SK-N-SH treated with all-trans-retinoic acid at 6 μM for 48 hours (cell line): ENCODE data around the gene TMEM87A.

Experiments used
- ATAC-seq: fragments of 200-7000 bp; cut with Tn5 transposase; 3 replicates; pipeline ENCODE4 v1.9.1; 2020; ENCODE audit warnings: mild to moderate bottlenecking, moderate library complexity
- BACH2 ChIP-seq: fragments of 250-450 bp; sonication (Bioruptor Pico); IDR thresholded peaks from 2 replicates; pipeline ENCODE4 v1.9.0; 2021; ENCODE audit warnings: mild to moderate bottlenecking, borderline replicate concordance
- CSDC2 ChIP-seq: fragments of 250-450 bp; sonication (Bioruptor Pico); IDR thresholded peaks from 2 replicates; pipeline ENCODE4 v1.5.0; 2020; ENCODE audit warnings: mild to moderate bottlenecking, moderate library complexity
- ESRRG ChIP-seq: fragments of 250-450 bp; sonication (Bioruptor Pico); IDR thresholded peaks from 2 replicates; pipeline ENCODE4 v1.6.1; 2021; ENCODE audit warnings: mild to moderate bottlenecking
- GLIS3 ChIP-seq: fragments of 250-450 bp; sonication (Bioruptor Pico); IDR thresholded peaks from 2 replicates; pipeline ENCODE4 v1.5.0; 2020; ENCODE audit warnings: mild to moderate bottlenecking, moderate library complexity
- ISL1 ChIP-seq: fragments of 250-450 bp; sonication (Bioruptor Pico); IDR thresholded peaks from 2 replicates; pipeline ENCODE4 v2.1.2; 2022; ENCODE audit warnings: mild to moderate bottlenecking, moderate library complexity
- OSR1 ChIP-seq: fragments of 250-450 bp; sonication (Bioruptor Pico); IDR thresholded peaks from 2 replicates; pipeline ENCODE4 v1.8.0; 2022; ENCODE audit warnings: moderate library complexity, mild to moderate bottlenecking, inconsistent platforms
- PPARA ChIP-seq: fragments of 250-450 bp; sonication (Bioruptor Pico); IDR thresholded peaks from 2 replicates; pipeline ENCODE4 v1.5.0; 2020; ENCODE audit warnings: mild to moderate bottlenecking, borderline replicate concordance
- RARB ChIP-seq: fragments of 250-450 bp; sonication (Bioruptor Pico); IDR thresholded peaks from 2 replicates; pipeline ENCODE4 v1.8.0; 2021; ENCODE audit warnings: mild to moderate bottlenecking, moderate library complexity
- SNAI2 ChIP-seq: fragments of 250-450 bp; sonication (Bioruptor Pico); IDR thresholded peaks from 2 replicates; pipeline ENCODE4 v1.5.0; 2020; ENCODE audit warnings: mild to moderate bottlenecking, moderate library complexity
- TCF4 ChIP-seq: fragments of 250-450 bp; sonication (Bioruptor Pico); IDR thresholded peaks from 2 replicates; pipeline ENCODE4 v1.8.0; 2021; ENCODE audit warnings: mild to moderate bottlenecking, moderate library complexity, borderline replicate concordance
- ZFP3 ChIP-seq: fragments of 250-450 bp; sonication (Bioruptor Pico); IDR thresholded peaks from 2 replicates; pipeline ENCODE4 v1.5.0; 2020; ENCODE audit warnings: mild to moderate bottlenecking, moderate library complexity
- ZFP30 ChIP-seq: fragments of 450-650 bp; formaldehyde crosslinking; IDR thresholded peaks from 2 replicates; pipeline ENCODE4 v1.5.0; 2022; ENCODE audit warnings: mild to moderate bottlenecking, moderate library complexity
- ZNF565 ChIP-seq: fragments of 450-650 bp; formaldehyde crosslinking; conservative IDR thresholded peaks from 2 replicates; pipeline ENCODE4 v1.5.0; 2020; ENCODE audit warnings: low read depth, mild to moderate bottlenecking, moderate library complexity
- ZNF70 ChIP-seq: fragments of 450-650 bp; formaldehyde crosslinking; IDR thresholded peaks from 2 replicates; pipeline ENCODE4 v1.5.0; 2020; ENCODE audit warnings: mild to moderate bottlenecking, moderate library complexity
- TF ChIP-seq, protein P1 (sequence below): fragments of 250-450 bp; sonication (Bioruptor Pico); IDR thresholded peaks from 2 replicates; pipeline ENCODE4 v1.5.1; 2020; ENCODE audit warnings: low read depth, mild to moderate bottlenecking, moderate library complexity
- TF ChIP-seq, protein P2 (sequence below): fragments of 250-450 bp; sonication (Bioruptor Pico); IDR thresholded peaks from 2 replicates; pipeline ENCODE4 v1.5.1; 2021; ENCODE audit warnings: mild to moderate bottlenecking, moderate library complexity
- TF ChIP-seq, protein P3 (sequence below): fragments of 250-450 bp; sonication (Bioruptor Pico); IDR thresholded peaks from 2 replicates; pipeline ENCODE4 v1.8.0; 2021; ENCODE audit warnings: low read depth, mild to moderate bottlenecking, moderate library complexity, borderline replicate concordance
- TF ChIP-seq, protein P4 (sequence below): fragments of 250-450 bp; sonication (Bioruptor Pico); IDR thresholded peaks from 2 replicates; pipeline ENCODE4 v1.8.0; 2020; ENCODE audit warnings: mild to moderate bottlenecking, moderate library complexity, borderline replicate concordance

TMEM87A gene

DNA sequence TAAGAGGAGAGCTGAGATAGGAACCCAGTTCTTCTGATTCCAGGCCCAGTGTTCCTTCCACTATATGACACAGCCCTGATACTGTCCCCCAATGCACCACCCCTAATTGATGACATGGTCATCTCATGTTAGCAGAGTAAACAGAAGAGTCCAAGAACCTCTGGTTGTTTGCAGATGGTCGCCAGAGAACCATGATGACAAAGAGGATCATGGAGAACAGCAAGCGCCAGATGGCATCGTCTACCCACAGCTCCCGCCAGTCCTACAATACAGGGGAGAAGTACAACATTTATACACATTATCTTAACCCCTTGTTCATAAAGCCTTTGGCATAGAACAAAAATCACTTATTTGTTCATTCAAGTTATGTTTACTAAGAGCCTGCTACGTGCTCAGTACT lies 46.6 kb downstream of the TMEM87A start:
- TF ChIP-seq TCF4 (CRISPR knock-in tag) (no peak), CSDC2 (CRISPR knock-in tag) (no peak), ZFP30 (CRISPR knock-in tag) (no peak), ZNF565 (CRISPR knock-in tag) (no peak), SNAI2 (CRISPR knock-in tag) (no peak), GLIS3 (CRISPR knock-in tag) (no peak), ESRRG (CRISPR knock-in tag) (no peak), RARB (CRISPR knock-in tag) (no peak), OSR1 (CRISPR knock-in tag) (no peak)
- TF ChIP-seq, protein P1, sequence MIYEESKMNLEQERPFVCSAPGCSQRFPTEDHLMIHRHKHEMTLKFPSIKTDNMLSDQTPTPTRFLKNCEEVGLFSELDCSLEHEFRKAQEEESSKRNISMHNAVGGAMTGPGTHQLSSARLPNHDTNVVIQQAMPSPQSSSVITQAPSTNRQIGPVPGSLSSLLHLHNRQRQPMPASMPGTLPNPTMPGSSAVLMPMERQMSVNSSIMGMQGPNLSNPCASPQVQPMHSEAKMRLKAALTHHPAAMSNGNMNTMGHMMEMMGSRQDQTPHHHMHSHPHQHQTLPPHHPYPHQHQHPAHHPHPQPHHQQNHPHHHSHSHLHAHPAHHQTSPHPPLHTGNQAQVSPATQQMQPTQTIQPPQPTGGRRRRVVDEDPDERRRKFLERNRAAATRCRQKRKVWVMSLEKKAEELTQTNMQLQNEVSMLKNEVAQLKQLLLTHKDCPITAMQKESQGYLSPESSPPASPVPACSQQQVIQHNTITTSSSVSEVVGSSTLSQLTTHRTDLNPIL (CRISPR knock-in tag): no peak
- TF ChIP-seq, protein P2, sequence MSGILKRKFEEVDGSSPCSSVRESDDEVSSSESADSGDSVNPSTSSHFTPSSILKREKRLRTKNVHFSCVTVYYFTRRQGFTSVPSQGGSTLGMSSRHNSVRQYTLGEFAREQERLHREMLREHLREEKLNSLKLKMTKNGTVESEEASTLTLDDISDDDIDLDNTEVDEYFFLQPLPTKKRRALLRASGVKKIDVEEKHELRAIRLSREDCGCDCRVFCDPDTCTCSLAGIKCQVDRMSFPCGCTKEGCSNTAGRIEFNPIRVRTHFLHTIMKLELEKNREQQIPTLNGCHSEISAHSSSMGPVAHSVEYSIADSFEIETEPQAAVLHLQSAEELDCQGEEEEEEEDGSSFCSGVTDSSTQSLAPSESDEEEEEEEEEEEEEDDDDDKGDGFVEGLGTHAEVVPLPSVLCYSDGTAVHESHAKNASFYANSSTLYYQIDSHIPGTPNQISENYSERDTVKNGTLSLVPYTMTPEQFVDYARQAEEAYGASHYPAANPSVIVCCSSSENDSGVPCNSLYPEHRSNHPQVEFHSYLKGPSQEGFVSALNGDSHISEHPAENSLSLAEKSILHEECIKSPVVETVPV (CRISPR knock-in tag): no peak
- TF ChIP-seq, all 23 proteins: peak for 0
- no peak for ATAC-seq

DNA sequence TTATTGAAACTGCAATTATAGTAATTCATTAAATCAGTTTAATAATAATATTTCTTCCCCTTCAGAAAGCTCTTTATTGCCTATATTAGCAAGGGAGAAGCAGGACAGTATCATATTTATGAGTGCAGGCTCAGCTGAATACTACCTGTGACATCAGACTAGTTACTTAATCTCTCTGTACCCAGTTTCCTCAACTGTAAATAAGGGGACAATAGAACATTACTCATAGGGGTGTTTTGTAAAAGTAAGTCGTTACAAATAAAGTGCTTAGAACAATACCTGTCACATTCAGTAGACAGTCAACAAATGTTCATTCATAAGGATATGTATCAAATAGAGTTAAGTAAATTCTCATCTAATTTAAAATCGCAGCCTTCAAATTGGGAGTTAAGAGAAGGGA lies 53.0 kb downstream of the TMEM87A start:
- no peak for TF ChIP-seq RARB (CRISPR knock-in tag)
- TF ChIP-seq ZFP3 (CRISPR knock-in tag): no peak
- TF ChIP-seq BACH2: no peak
- no peak for TF ChIP-seq SNAI2 (CRISPR knock-in tag)
- no peak for ATAC-seq

DNA sequence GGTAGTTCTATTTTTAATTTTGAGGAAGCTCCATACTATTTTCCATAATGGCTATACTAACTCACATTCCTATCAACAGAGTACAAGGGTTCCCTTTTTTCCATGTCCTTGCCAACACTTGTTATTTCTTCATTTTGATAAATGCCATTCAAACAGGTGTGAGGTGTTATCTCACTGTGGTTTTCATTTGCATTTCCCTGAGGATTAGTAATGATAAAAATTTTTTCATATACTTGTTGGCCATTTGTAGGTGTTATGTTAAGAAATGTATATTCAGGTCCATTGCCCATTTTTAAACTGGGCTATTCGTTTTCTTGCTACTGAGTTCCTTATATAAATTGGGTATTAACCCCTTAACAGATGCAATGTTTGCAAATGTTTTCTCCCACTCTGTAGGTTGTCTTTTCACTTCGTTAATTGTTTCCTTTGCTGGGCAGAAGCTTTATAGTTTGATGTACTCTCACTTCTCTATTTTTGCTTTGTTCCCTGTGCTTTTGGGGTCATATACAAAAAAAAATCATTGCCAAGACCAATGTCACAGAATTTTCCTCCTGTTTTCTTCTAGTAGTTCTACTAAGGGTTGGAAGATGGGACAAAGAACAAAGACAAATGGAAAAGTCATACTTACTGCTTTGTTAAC lies 54.2 kb downstream of the TMEM87A start:
- TF ChIP-seq ISL1 (no peak), BACH2 (no peak), CSDC2 (CRISPR knock-in tag) (no peak)
- TF ChIP-seq, protein P3, sequence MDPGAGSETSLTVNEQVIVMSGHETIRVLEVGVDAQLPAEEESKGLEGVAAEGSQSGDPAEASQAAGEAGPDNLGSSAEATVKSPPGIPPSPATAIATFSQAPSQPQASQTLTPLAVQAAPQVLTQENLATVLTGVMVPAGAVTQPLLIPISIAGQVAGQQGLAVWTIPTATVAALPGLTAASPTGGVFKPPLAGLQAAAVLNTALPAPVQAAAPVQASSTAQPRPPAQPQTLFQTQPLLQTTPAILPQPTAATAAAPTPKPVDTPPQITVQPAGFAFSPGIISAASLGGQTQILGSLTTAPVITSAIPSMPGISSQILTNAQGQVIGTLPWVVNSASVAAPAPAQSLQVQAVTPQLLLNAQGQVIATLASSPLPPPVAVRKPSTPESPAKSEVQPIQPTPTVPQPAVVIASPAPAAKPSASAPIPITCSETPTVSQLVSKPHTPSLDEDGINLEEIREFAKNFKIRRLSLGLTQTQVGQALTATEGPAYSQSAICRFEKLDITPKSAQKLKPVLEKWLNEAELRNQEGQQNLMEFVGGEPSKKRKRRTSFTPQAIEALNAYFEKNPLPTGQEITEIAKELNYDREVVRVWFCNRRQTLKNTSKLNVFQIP (CRISPR knock-in tag): no peak

DNA sequence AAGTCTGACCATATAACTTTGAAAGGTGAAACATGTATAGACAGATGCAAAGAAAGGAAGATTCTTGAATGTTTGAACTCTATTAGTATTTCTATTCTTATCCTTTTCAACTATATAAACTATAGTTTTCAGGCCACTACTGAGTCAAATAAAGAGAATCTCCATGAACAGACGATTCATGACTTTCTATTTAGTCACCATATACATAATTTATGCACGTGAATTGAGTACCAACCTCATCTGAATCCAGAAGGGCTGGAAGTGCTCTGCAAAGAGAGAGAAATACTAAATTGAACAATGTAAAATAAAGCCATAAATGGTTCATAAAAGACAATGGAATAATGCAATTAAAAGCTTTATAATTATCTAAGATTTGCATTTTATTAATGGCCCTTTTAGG lies 55.7 kb downstream of the TMEM87A start:
- no peak for ATAC-seq
- TF ChIP-seq, protein P3 (CRISPR knock-in tag): no peak
- TF ChIP-seq ISL1 (no peak), OSR1 (CRISPR knock-in tag) (no peak), PPARA (no peak), CSDC2 (CRISPR knock-in tag) (no peak), BACH2 (no peak), ZNF565 (CRISPR knock-in tag) (no peak), ESRRG (CRISPR knock-in tag) (no peak), ZFP30 (CRISPR knock-in tag) (no peak), SNAI2 (CRISPR knock-in tag) (no peak), ZNF70 (CRISPR knock-in tag) (no peak)
- TF ChIP-seq, protein P2 (CRISPR knock-in tag): no peak
- TF ChIP-seq, protein P4, sequence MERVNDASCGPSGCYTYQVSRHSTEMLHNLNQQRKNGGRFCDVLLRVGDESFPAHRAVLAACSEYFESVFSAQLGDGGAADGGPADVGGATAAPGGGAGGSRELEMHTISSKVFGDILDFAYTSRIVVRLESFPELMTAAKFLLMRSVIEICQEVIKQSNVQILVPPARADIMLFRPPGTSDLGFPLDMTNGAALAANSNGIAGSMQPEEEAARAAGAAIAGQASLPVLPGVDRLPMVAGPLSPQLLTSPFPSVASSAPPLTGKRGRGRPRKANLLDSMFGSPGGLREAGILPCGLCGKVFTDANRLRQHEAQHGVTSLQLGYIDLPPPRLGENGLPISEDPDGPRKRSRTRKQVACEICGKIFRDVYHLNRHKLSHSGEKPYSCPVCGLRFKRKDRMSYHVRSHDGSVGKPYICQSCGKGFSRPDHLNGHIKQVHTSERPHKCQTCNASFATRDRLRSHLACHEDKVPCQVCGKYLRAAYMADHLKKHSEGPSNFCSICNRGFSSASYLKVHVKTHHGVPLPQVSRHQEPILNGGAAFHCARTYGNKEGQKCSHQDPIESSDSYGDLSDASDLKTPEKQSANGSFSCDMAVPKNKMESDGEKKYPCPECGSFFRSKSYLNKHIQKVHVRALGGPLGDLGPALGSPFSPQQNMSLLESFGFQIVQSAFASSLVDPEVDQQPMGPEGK (CRISPR knock-in tag): no peak

More for the DNA sequence above, 54.2 kb downstream of the TMEM87A start:
- no peak for ATAC-seq
